A549 (cell line): ENCODE results near the gene ZNF618. TPM values are rescaled to one million over a fixed set of nuclear protein-coding genes. Genes with fewer than 3 reads are reported as not detected.

Source experiments
- ATAC-seq, 2 experiments: fragments of 200-7000 bp in 1 of 2; fragments of >200 bp in 1 of 2; cut with Nextera tagmentation in 1 of 2; cut with Tn5 transposase in 1 of 2; 3 replicates each; pipeline versions ENCODE4 v1.8.0 to v1.9.1; 2018 to 2020; ENCODE audit warnings: mild to moderate bottlenecking in 1 of 2, moderate library complexity in 1 of 2
- CTCF ChIA-PET: fragments of 300-600 bp; sonication (Branson Sonifier 250); formaldehyde crosslinking; extraction: SDS; loops from one replicate; lab custom pipeline; 2021; ENCODE audit warnings: antibody characterized with exemption, inconsistent platforms; lab: Yijun Ruan, JAX
- POLR2A ChIA-PET: fragments of 350-600 bp; formaldehyde crosslinking; extraction: SDS; loops from one replicate; lab custom pipeline; 2021; ENCODE audit warnings: antibody characterized with exemption, inconsistent platforms; lab: Yijun Ruan, JAX
- DNase-seq, 2 experiments: peaks; one replicate each; pipeline versions ENCODE4 v3.0.0 to v3.0.0-alpha.2; 2011 to 2016; ENCODE audit warnings: low read depth in 1 of 2, low spot score in 1 of 2
- FAIRE-seq: peaks from 2 replicates; lab custom pipeline; 2011; peaks lifted over from hg19 to GRCh38; lab: Jason Lieb, UNC
- H3K27ac ChIP-seq, 2 experiments: fragments of >200 bp; sonication (Bioruptor Twin); formaldehyde crosslinking; 3 replicates each; pipeline ENCODE4 v1.5.1; 2016 to 2017
- H3K4me1 ChIP-seq: fragments of >200 bp; sonication (Bioruptor Twin); formaldehyde crosslinking; 3 replicates; pipeline ENCODE4 v1.6.1; 2016
- H3K4me2 ChIP-seq: fragments of >200 bp; sonication (Bioruptor Twin); formaldehyde crosslinking; 3 replicates; pipeline ENCODE4 v1.6.1; 2016
- H3K4me3 ChIP-seq: fragments of >200 bp; sonication (Bioruptor Twin); formaldehyde crosslinking; 3 replicates; pipeline ENCODE4 v1.5.1; 2016
- H3K9me3 ChIP-seq: fragments of >200 bp; sonication (Bioruptor Twin); formaldehyde crosslinking; 3 replicates; pipeline ENCODE4 v1.6.1; 2016
- CBX8 ChIP-seq: fragments of 200-600 bp; sonication (generic); IDR thresholded peaks from 2 replicates; pipeline ENCODE4 v1.6.1; 2016
- CEBPB ChIP-seq, 2 experiments: fragments of >200 bp in 1 of 2; sonication (Bioruptor Twin) in 1 of 2; formaldehyde crosslinking in 1 of 2; IDR thresholded peaks; 2 replicates each; pipeline ENCODE4 v1.6.1; 2012 to 2016
- CHD2 ChIP-seq: fragments of 150-350 bp; IDR thresholded peaks from 2 replicates; pipeline ENCODE4 v1.6.1; 2014; ENCODE audit warnings: low read length; ENCODE audit not compliant: partially characterized antibody
- E2F6 ChIP-seq: IDR thresholded peaks from 2 replicates; pipeline ENCODE4 v1.6.1; 2012; ENCODE audit warnings: low read depth, borderline replicate concordance
- EHMT2 ChIP-seq: fragments of 200-600 bp; sonication (generic); IDR thresholded peaks from 2 replicates; pipeline ENCODE4 v1.6.1; 2016; ENCODE audit warnings: antibody characterized with exemption, low read depth, mild to moderate bottlenecking, moderate library complexity
- EP300 ChIP-seq, 2 experiments: fragments of >200 bp; sonication (Bioruptor Twin); formaldehyde crosslinking; IDR thresholded peaks; 2 replicates in 1 of 2; 3 replicates in 1 of 2; pipeline ENCODE4 v1.6.1; 2016 to 2017
- FOSB ChIP-seq: fragments of 250-450 bp; sonication (Bioruptor Pico); IDR thresholded peaks from 2 replicates; pipeline ENCODE4 v1.5.0; 2020; ENCODE audit warnings: mild to moderate bottlenecking, moderate library complexity
- HES2 ChIP-seq: fragments of >200 bp; sonication (Bioruptor Twin); formaldehyde crosslinking; IDR thresholded peaks from 2 replicates; pipeline ENCODE4 v1.6.1; 2016
- HMGXB4 ChIP-seq: fragments of 250-450 bp; sonication (Bioruptor Pico); IDR thresholded peaks from 2 replicates; pipeline ENCODE4 v1.5.0; 2021; ENCODE audit warnings: mild to moderate bottlenecking, moderate library complexity, borderline replicate concordance
- HOXB5 ChIP-seq: fragments of 250-450 bp; sonication (Bioruptor Pico); IDR thresholded peaks from 2 replicates; pipeline ENCODE4 v1.5.0; 2020; ENCODE audit warnings: mild to moderate bottlenecking, moderate library complexity
- JUN ChIP-seq, 2 experiments: fragments of >200 bp; sonication (Bioruptor Twin); formaldehyde crosslinking; IDR thresholded peaks; 2 replicates in 1 of 2; 3 replicates in 1 of 2; pipeline ENCODE4 v1.6.1; 2016 to 2017
- KDM1A ChIP-seq: fragments of 200-600 bp; sonication (generic); IDR thresholded peaks from 2 replicates; pipeline ENCODE4 v1.6.1; 2016; ENCODE audit warnings: low read depth, mild to moderate bottlenecking
- KDM5A ChIP-seq: fragments of 200-600 bp; sonication (generic); IDR thresholded peaks from 2 replicates; pipeline ENCODE4 v1.6.1; 2016; ENCODE audit warnings: antibody characterized with exemption, mild to moderate bottlenecking
- MAFK ChIP-seq: fragments of 450-650 bp; IDR thresholded peaks from 2 replicates; pipeline ENCODE4 v1.6.1; 2014; ENCODE audit not compliant: partially characterized antibody
- MYC ChIP-seq: IDR thresholded peaks from 2 replicates; pipeline ENCODE4 v1.6.1; 2012; ENCODE audit warnings: mild to moderate bottlenecking, inconsistent platforms, low read length, improper control_type of control experiment, borderline replicate concordance
- NFE2L2 ChIP-seq: fragments of 150-350 bp; conservative IDR thresholded peaks from 2 replicates; pipeline ENCODE4 v1.6.1; 2014; ENCODE audit warnings: low read length
- NR3C1 ChIP-seq: fragments of >200 bp; sonication (Bioruptor Twin); formaldehyde crosslinking; IDR thresholded peaks from 3 replicates; pipeline ENCODE4 v1.6.1; 2017
- RAD21 ChIP-seq, 2 experiments: fragments of >200 bp in 1 of 2; sonication (Bioruptor Twin) in 1 of 2; formaldehyde crosslinking in 1 of 2; IDR thresholded peaks in 1 of 2; conservative IDR thresholded peaks in 1 of 2; 2 replicates in 1 of 2; 3 replicates in 1 of 2; pipeline ENCODE4 v1.6.1; 2012 to 2018; ENCODE audit warnings: inconsistent platforms in 1 of 2
- SREBF2 ChIP-seq: fragments of 450-650 bp; IDR thresholded peaks from 2 replicates; pipeline ENCODE4 v1.6.1; 2014; ENCODE audit warnings: mild to moderate bottlenecking, moderate library complexity
- TFCP2L1 ChIP-seq: fragments of 250-450 bp; sonication (Bioruptor Pico); IDR thresholded peaks from 2 replicates; pipeline ENCODE4 v1.5.0; 2021; ENCODE audit warnings: mild to moderate bottlenecking
- USF2 ChIP-seq: fragments of 450-650 bp; IDR thresholded peaks from 2 replicates; pipeline ENCODE4 v1.6.1; 2014; ENCODE audit warnings: antibody characterized with exemption
- ZC3H11A ChIP-seq: fragments of 450-650 bp; IDR thresholded peaks from 2 replicates; pipeline ENCODE4 v1.6.1; 2014; ENCODE audit warnings: antibody characterized with exemption, mild to moderate bottlenecking
- ZFP36 ChIP-seq: fragments of 450-650 bp; IDR thresholded peaks from 2 replicates; pipeline ENCODE4 v1.6.1; 2014; ENCODE audit warnings: borderline replicate concordance; ENCODE audit not compliant: partially characterized antibody
- ZNF302 ChIP-seq: fragments of 250-450 bp; sonication (Bioruptor Pico); IDR thresholded peaks from 2 replicates; pipeline ENCODE4 v1.9.0; 2021; ENCODE audit warnings: inconsistent platforms, mild to moderate bottlenecking, moderate library complexity
- ZSCAN20 ChIP-seq: fragments of 250-450 bp; sonication (Bioruptor Pico); IDR thresholded peaks from 2 replicates; pipeline ENCODE4 v1.8.0; 2022; ENCODE audit warnings: mild to moderate bottlenecking, moderate library complexity
- WGBS: methylation state at CpG from one replicate; pipeline ENCODE4 v1.1.6; 2017; ENCODE audit errors: missing lambda C conversion rate; 5-methylcytosine and 5-hydroxymethylcytosine counted together
- polyA plus RNA-seq, 4 experiments: library from polyadenylated mRNA; depleted of rRNA in 3 of 4; stranded (reverse); fragments of >200 nt; fragmentation: RNase III in 1 of 4; extraction: RNeasy Plus Mini Kit Qiagen cat#74134 plus additional on column Dnase treatment in 1 of 4; gene quantifications; 2 replicates in 3 of 4; 3 replicates in 1 of 4; pipeline ENCODE4 v1.2.3, GENCODE V29; 2011 to 2017

ZNF618 gene
- polyA plus RNA-seq, 2 of the 4 experiments (the other 2 are of a cell fraction), result 9.0 to 10.0 TPM

- no peak for DNase-seq
- no peaks in the 10 kb centered on the region for H3K4me1 ChIP-seq
- CTCF ChIA-PET, result interaction anchor here (0.7 kb wide), 1 partner anchor 358 kb away, joined by 3 read pairs; no protein-coding TSS in a partner anchor
- H3K4me2 ChIP-seq, result no peak overlapping the region
- ATAC-seq, result no peak
- POLR2A ChIA-PET, result no interaction called here
- no peak for FAIRE-seq
- no peaks in the 10 kb centered on the region for H3K9me3 ChIP-seq
- no peak overlapping the region for H3K4me3 ChIP-seq
- no peak for TF ChIP-seq HMGXB4 (CRISPR knock-in tag)
- no peak for TF ChIP-seq USF2
- no peak for TF ChIP-seq ZNF302 (CRISPR knock-in tag)
- no peak for TF ChIP-seq KDM1A
- no peak for TF ChIP-seq JUN (IDR thresholded peaks at IDR 0.05)
- TF ChIP-seq MYC, result no peak
- TF ChIP-seq, all 56 proteins: peak for 0
- H3K27ac ChIP-seq, result no peak overlapping the region
- 94% methylated on average over 7 of the region's 7 CpGs for WGBS
These were observed 179.8 kb downstream of the ZNF618 start for GRCh38 chr9:114055894-114056293.

GRCh38 chr9:114056527-114056926 lies 180.4 kb downstream of the ZNF618 start:
- no peak for DNase-seq
- H3K4me1 ChIP-seq, result no peaks in the 10 kb centered on the region
- H3K4me2 ChIP-seq, result no peak overlapping the region
- no peak overlapping the region for H3K27ac ChIP-seq
- ChIA-PET POLR2A (no interaction called here), CTCF (interaction anchor here (0.7 kb wide), 1 partner anchor 358 kb away, joined by 3 read pairs; no protein-coding TSS in a partner anchor)
- no peak for FAIRE-seq
- 93% methylated on average over 5 of the region's 5 CpGs for WGBS
- no peak overlapping the region for H3K4me3 ChIP-seq
- no peak for ATAC-seq
- H3K9me3 ChIP-seq, result no peaks in the 10 kb centered on the region
- no peak for TF ChIP-seq NR3C1
- TF ChIP-seq HMGXB4 (CRISPR knock-in tag), result no peak
- TF ChIP-seq ZSCAN20 (CRISPR knock-in tag), result no peak
- no peak for TF ChIP-seq E2F6
- no peak for TF ChIP-seq HES2
- TF ChIP-seq FOSB (CRISPR knock-in tag), result no peak
- TF ChIP-seq MAFK, result no peak
- TF ChIP-seq HOXB5, result no peak
- TF ChIP-seq MYC, result no peak
- TF ChIP-seq KDM5A, result no peak
- no peak for TF ChIP-seq ZC3H11A

GRCh38 chr9:114057161-114057885 lies 181.2 kb downstream of the ZNF618 start:
- POLR2A ChIA-PET, result no interaction called here
- no peak for FAIRE-seq
- no peaks in the 10 kb centered on the region for H3K9me3 ChIP-seq
- TF ChIP-seq JUN (IDR thresholded peaks at IDR 0.05) (no peak), CHD2 (no peak), EP300 (IDR thresholded peaks at IDR 0.05) (no peak), EHMT2 (no peak), HOXB5 (no peak), CEBPB (IDR thresholded peaks at IDR 0.05) (no peak), SREBF2 (no peak), TFCP2L1 (CRISPR knock-in tag) (no peak), CBX8 (no peak), MYC (no peak), ZFP36 (no peak), NFE2L2 (no peak), E2F6 (no peak), RAD21 (conservative IDR thresholded peaks at IDR 0.05 in 1 of 2, IDR thresholded peaks at IDR 0.05 in 1 of 2) (no peak), HES2 (no peak), KDM1A (no peak)
- TF ChIP-seq, all 56 proteins: peak for 0
- no peaks in the 10 kb centered on the region for H3K4me1 ChIP-seq
- CTCF ChIA-PET, result interaction anchor here (1.0 to 2.4 kb wide), 5 partner anchors 11 to 375 kb away, joined by 3 to 7 read pairs (median 3); no protein-coding TSS in a partner anchor
- ATAC-seq (no peak), DNase-seq (no peak)
- no peak overlapping the region for H3K4me2 ChIP-seq
- no peak overlapping the region for H3K4me3 ChIP-seq
- 75% methylated on average over 7 of the region's 7 CpGs for WGBS
- H3K27ac ChIP-seq, result no peak overlapping the region
